Right lobe of liver (tissue), 4 donors: ENCODE measurements around the gene NTMT1.

Source experiments
- CTCF ChIP-seq, 4 donors: fragments of 200-600 bp in 3 of 4; fragments of 450-650 bp in 1 of 4; IDR thresholded peaks; one replicate each; pipeline versions ENCODE4 v1.5.1 to v1.8.0; 2016 to 2022; ENCODE audit warnings: antibody characterized with exemption in 4 of 4, mild to moderate bottlenecking in 2 of 4
- POLR2A ChIP-seq: fragments of 450-650 bp; IDR thresholded peaks from one replicate; pipeline ENCODE4 v1.6.1; 2017; ENCODE audit warnings: antibody characterized with exemption, mild to moderate bottlenecking
- donor health status: DM: no; HTN: no; CAD: no.
- donor health status: DM: no; HTN: no; CAD: no.
- donor health status: DM: no; HTN: yes; CAD: no.

- TF ChIP-seq CTCF (IDR thresholded peaks at IDR 0.05) (no peak), POLR2A (no peak)
Observed at GRCh38 chr9:129665814-129666520, 40.0 kb downstream of the NTMT1 start.
